HG03280 (cell line): ENCODE results near the gene LRWD1.
A peak's percentile ranks its signal among the peaks of the same experiment; 100 is the strongest.
"Not testable (repeated sequence)": the region's sequence is repeated elsewhere in the genome, so short reads cannot be mapped to it uniquely, and the experiment has no call there.

Experiments
- ATAC-seq: cut with Tn5 transposase; IDR thresholded peaks from one replicate; pipeline ENCODE4 v1.9.1; 2021; ENCODE audit warnings: mild to moderate bottlenecking, moderate library complexity; ENCODE audit not compliant: unreplicated experiment

LRWD1 gene

GRCh38 chr7:102439963-102440795, 24.6 kb upstream of the LRWD1 start:
- no peak for ATAC-seq

GRCh38 chr7:102444961-102445673, 19.7 kb upstream of the LRWD1 start:
- ATAC-seq = peak; percentile 67

- no peak for ATAC-seq
Measured at GRCh38 chr7:102445674-102446071, 19.1 kb upstream of the LRWD1 start.

- ATAC-seq = no peak
Measured at GRCh38 chr7:102446387-102447156, 18.2 kb upstream of the LRWD1 start.

GRCh38 chr7:102447311-102447710, 17.5 kb upstream of the LRWD1 start:
- ATAC-seq = no peak

GRCh38 chr7:102449136-102449535, 15.6 kb upstream of the LRWD1 start:
- ATAC-seq = no peak

- ATAC-seq = no peak
Measured at GRCh38 chr7:102450242-102450641, 14.5 kb upstream of the LRWD1 start.

GRCh38 chr7:102451371-102452054, 13.3 kb upstream of the LRWD1 start:
- no peak for ATAC-seq

GRCh38 chr7:102452451-102452850, 12.3 kb upstream of the LRWD1 start:
- no peak for ATAC-seq

GRCh38 chr7:102453319-102453718, 11.5 kb upstream of the LRWD1 start:
- ATAC-seq = no peak

GRCh38 chr7:102454468-102454867, 10.3 kb upstream of the LRWD1 start:
- no peak for ATAC-seq

- not testable (repeated sequence) for ATAC-seq
Measured at GRCh38 chr7:102454932-102455331, 9.9 kb upstream of the LRWD1 start.

GRCh38 chr7:102455596-102455995, 9.2 kb upstream of the LRWD1 start:
- no peak for ATAC-seq

GRCh38 chr7:102456327-102456726, 8.5 kb upstream of the LRWD1 start:
- no peak for ATAC-seq

GRCh38 chr7:102457352-102457924, 7.3 kb upstream of the LRWD1 start:
- ATAC-seq = no peak

GRCh38 chr7:102459221-102459844, 5.5 kb upstream of the LRWD1 start:
- ATAC-seq = no peak

GRCh38 chr7:102460467-102460866, 4.3 kb upstream of the LRWD1 start:
- ATAC-seq = no peak

- ATAC-seq = no peak
Measured at GRCh38 chr7:102463841-102464576, 775 bp upstream of the LRWD1 start.

- ATAC-seq = no peak
Measured at GRCh38 chr7:102466097-102466496, 1.3 kb downstream of the LRWD1 start.
